Fibroblast of lung (primary cell): Measurements from ENCODE around the gene RERE.

Experiments used
- EZH2 ChIP-seq: IDR thresholded peaks from 2 replicates; pipeline ENCODE4 v1.5.1; 2012; ENCODE audit warnings: low read length, control low read depth, mild to moderate bottlenecking; ENCODE audit errors: missing control alignments
- TF ChIP-seq, protein P1 (sequence below), 2 donors: IDR thresholded peaks in 1 of 2; conservative IDR thresholded peaks in 1 of 2; 1 replicate in 1 of 2; 2 replicates in 1 of 2; pipeline ENCODE4 v1.5.1; 2011 to 2012; ENCODE audit warnings: low read length in 2 of 2, control low read depth in 1 of 2, inconsistent platforms in 1 of 2, low read depth in 1 of 2, mild to moderate bottlenecking in 1 of 2

DNA sequence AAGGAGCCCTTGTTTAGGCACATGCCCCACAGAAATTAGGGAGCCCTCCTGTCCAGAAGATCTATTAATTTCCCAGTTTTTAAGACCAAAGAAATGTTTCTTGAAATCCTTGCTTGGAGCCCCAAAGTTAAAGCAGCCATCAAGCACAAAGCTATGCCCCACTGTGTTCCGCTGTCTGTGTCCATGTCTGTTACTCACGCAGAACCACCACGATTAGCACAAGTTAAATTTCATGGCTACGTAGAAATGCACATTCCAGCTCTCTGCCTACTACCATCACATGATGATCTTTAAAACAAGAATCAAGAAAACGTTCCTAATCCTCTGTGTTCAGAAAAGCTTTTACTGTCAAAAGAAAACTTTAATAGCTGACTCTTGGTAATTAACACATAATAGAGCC lies 238.5 kb downstream of the RERE start:
- TF ChIP-seq, protein P1, sequence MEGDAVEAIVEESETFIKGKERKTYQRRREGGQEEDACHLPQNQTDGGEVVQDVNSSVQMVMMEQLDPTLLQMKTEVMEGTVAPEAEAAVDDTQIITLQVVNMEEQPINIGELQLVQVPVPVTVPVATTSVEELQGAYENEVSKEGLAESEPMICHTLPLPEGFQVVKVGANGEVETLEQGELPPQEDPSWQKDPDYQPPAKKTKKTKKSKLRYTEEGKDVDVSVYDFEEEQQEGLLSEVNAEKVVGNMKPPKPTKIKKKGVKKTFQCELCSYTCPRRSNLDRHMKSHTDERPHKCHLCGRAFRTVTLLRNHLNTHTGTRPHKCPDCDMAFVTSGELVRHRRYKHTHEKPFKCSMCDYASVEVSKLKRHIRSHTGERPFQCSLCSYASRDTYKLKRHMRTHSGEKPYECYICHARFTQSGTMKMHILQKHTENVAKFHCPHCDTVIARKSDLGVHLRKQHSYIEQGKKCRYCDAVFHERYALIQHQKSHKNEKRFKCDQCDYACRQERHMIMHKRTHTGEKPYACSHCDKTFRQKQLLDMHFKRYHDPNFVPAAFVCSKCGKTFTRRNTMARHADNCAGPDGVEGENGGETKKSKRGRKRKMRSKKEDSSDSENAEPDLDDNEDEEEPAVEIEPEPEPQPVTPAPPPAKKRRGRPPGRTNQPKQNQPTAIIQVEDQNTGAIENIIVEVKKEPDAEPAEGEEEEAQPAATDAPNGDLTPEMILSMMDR (conservative IDR thresholded peaks at IDR 0.05 in 1 of 2, IDR thresholded peaks at IDR 0.05 in 1 of 2; ENCODE audit: low read depth in 1 of 2, low read length in 2 of 2) = no peak
- no peak for TF ChIP-seq EZH2
